H1 (cell line): ENCODE data around the gene MYOCD. TPM values are rescaled to one million over a fixed set of nuclear protein-coding genes. Genes with fewer than 3 reads are reported as not detected.

ENCODE experiments used
- SAP30 ChIP-seq: fragments of 300-600 bp; sonication (generic); IDR thresholded peaks from 2 replicates; pipeline ENCODE4 v1.7.1; 2012; ENCODE audit warnings: low read length, moderate library complexity, mild to moderate bottlenecking, inconsistent platforms; ENCODE audit not compliant: insufficient read depth, insufficient replicate concordance
- polyA plus RNA-seq, 7 experiments: library from polyadenylated mRNA; depleted of rRNA in 3 of 7; stranded (reverse) in 5 of 7; unstranded in 2 of 7; fragments of >200 nt in 5 of 7; fragments of 200-250 nt in 2 of 7; gene quantifications; 1 replicate in 5 of 7; 2 replicates in 1 of 7; 4 replicates in 1 of 7; pipeline versions ENCODE4 v1.2.1 to v1.2.3, GENCODE V29; 2011 to 2013; ENCODE audit warnings: missing spikeins in 2 of 7, mixed read lengths in 2 of 7
- total RNA-seq: library from RNA; stranded (reverse); fragmentation: NEBNext Ultra II Directional; extraction: Animal tissue kit (Norgen Biotek cat#: 25700); gene quantifications from 2 replicates; pipeline ENCODE4 v1.2.1, GENCODE V29; 2021

MYOCD gene
- total and polyA plus RNA-seq, 2 of the 8 experiments (the other 6 are each of a cell fraction or from before 2014, with no cell fraction given), result 0.30 to 4.9 TPM

DNA sequence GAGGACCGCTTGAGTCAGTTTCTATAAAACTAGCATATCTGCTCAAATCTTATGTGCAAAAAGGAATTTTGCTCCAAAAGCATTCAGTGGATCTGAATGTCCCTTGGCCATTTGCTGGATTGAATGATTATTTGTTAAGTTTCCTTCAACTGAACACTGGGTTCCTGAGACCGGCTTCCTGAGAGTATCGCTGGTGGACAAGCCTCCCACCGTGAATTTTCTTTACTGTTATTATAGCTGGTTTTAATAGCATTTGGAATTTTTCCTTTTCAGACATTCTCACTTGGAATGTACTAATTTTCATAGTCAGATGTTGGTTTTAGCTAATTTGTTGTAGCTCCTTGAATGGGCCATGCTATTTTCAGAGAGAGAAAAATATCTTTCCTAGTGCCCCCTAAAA is 9.8 kb upstream of the MYOCD start (continued):
- TF ChIP-seq SAP30, result no peak
- TF ChIP-seq, all 59 proteins: peak for 0
